GM18951 (cell line): ENCODE results near the gene ADGRV1.
"Not testable (repeated sequence)": the region's sequence is repeated elsewhere in the genome, so short reads cannot be mapped to it uniquely, and the experiment has no call there.

Experiments
- POLR2A ChIP-seq: IDR thresholded peaks from 4 replicates; pipeline ENCODE4 v1.6.1; 2011; ENCODE audit warnings: mild to moderate bottlenecking; ENCODE audit not compliant: insufficient read length, insufficient read depth; ENCODE audit errors: extremely low read depth
- in situ Hi-C: fragments of 300-500 bp; cut with MboI; formaldehyde crosslinking; loops from one replicate; pipeline ENCODE4 v1.12.0; 2022; ENCODE audit warnings: low sequenced_read_pairs, mixed read lengths, inconsistent platforms; ENCODE audit not compliant: unreplicated experiment

The ADGRV1 gene

DNA sequence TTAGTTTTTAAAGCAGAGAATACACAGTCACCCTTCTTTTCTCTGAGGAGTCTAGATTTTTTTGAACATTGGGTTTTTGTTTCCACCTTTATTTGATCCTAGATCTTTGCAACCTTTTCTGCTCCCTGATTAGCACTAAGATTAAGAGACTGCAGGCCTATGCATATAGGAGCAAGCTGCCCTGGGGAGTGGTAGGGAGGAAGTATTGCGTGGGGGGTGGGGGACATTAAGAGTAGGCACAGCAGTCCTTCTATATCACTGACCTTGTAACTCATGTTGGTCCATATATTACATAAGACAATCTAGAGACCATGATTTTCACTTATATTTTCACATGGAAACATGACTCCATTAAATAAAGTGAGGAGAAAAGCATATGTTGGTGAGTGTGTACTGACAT, 149.1 kb downstream of the ADGRV1 start:
- in situ Hi-C loops: no loop called here
- TF ChIP-seq POLR2A: no peak

DNA sequence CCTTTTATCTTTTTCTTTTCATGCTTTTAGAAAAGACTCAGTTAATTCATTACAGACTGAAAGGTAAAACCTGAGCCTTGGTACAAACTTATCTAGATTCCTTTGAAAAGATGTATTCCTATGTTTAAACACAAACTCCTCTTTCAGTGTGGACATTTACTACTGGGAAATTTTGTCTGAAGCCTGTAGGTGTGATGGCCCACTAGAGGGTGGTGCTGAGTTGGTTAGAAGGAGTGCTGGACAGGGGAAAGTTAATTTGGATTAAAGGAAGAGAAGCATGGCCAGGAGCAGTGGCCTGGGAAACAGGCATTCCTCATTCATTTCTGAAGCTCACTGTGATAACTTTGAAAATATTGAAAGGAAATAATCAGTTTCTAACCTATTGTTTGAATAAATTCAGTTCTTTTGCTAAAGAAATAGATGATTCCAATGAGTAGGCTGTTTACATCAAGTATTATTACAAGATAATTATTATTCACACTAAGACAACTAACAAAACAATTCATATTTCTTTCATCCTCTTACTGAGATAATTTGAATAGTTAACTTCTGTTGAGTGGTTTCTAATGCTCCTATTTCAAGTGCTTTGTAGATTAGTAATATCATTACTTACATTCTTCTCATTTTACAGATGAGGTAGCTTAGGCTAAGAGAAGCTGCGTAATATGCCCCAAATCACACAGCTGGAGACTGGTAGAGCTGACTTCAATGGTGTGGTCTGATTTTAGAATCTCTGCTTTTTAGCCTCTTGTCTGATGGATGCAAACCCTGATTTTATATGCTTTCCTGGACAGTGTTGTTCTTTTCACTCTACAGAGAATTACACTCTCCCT, 150.9 kb downstream of the ADGRV1 start:
- in situ Hi-C loops: no loop called here
- TF ChIP-seq POLR2A: no peak

DNA sequence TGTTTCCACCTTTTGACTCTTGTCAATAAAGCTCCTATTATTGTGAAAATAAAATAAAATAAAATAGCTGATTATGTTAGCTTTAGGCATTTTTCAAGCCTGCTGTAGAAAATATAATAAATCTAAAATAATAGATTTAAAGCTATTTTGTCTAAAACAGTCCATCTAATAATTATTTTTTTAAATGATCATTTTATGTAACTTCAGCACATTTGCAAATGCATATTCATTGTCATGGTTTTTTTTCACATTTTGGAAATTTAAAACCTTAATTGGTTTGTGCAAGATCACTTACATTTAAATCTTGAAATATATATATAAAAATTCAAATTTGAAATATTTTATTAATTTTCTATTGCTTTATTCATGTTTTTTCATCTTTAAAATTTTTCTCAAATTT, 159.8 kb downstream of the ADGRV1 start:
- TF ChIP-seq POLR2A: no peak
- in situ Hi-C loops: no loop called here

DNA sequence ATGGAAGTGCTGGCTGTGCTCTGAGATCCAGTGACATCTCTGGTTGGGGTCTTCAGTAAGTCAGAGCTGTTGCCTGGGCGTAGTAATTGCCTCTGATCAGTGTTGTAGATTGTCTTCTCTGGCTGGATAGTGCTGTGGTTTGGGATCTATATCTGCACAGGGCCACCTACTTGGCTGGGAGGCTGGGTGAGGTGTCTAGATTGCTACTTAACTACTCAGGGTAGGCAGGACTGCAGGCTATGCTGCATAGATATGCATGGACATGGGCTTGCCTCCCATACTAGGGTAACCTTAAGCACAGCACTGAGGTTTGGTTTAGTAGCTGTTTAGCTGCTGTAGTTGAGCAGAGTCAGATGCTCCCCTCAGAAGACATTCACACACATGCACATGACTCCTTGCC, 181.0 kb downstream of the ADGRV1 start:
- no peak for TF ChIP-seq POLR2A
- in situ Hi-C loops: no loop called here

DNA sequence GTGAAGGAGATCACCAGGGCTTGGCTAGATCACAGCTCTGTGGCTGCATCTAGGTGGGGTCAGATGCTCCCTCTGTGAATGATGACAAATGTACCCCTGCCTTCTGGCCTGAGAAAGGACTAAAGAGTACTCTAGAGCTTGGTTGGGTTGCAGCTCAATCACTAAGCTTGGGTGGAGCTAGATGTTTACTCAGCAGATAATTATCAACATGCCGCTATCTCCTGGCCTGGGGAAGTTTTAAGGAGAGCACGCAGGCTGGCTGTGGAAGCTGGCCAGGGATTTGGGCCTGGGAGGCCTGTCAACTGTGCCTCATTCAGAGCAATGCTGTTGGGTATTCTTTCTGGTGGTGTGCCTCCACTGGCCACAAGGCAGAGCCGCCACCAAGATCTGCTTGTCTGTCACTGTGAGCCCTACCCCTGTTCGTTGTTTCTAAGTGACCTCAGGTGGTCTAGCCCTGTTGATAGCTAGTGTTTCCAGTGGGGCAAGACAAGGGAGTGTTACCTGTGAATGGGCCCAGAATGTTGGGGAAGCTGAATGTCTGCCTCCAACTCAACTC, 181.7 kb downstream of the ADGRV1 start:
- in situ Hi-C loops: no loop called here
- TF ChIP-seq POLR2A: no peak

DNA sequence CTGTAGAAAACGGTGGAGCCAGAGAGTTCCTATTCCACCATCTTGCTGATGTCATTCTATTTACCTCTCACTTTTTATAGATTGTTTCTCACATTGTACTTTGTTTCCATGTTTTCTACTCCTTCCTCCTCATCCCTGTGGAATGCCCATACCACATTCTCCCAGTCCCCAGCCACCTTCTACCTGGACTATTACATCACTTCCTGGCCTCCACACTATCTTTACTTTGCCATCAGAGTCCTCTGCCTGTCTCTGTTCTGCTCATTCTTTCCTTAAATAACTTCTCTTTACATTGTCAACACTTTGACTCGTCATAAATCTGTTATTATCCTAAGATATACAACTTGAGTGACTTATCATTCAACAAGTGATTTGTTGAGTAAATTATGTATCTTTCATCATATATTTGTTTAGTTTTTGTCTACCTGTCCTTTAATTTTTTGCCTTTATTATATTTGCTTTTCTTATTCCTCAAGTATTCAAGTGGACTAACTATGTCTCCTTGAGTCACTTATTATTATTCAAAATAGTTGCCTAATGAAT, 182.5 kb downstream of the ADGRV1 start:
- in situ Hi-C loops: no loop called here
- no peak for TF ChIP-seq POLR2A

DNA sequence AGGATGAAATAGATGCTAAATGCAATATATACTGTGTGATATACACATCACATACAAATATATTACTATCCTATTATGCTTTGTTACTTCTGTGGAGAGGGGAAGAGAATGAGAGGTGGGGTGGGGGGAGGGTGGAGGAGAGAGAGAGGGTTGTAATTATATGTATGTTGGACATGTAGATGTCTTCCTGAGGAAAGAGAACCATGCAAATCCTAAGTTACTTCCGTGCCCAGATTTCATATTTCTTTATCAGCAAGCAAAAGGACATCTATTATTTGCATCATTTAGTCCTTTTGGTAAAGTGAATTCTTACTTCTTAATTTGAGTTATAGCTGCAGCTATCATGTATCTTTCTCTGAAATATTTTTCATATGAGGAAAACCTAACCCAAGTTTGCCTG, 187.5 kb downstream of the ADGRV1 start:
- TF ChIP-seq POLR2A: no peak
- in situ Hi-C loops: no loop called here

DNA sequence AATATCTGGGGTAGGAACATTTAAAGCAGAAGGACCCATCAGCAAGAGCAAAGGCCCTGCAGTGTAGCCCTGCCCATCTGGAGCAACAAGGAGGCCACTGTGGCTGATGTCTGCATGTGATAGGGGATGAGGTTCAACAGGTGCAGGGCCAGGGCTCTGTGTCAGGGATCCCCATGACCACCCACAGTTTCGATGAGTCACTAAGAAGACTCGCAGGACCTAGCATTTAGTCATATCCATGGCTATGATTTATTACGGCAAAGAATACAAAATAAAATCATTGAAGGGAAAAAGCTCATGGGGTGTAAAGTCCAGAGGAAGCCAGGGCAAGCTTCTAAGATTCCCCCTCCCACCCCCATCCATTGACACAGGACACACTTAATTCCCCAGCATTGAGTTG, 188.6 kb downstream of the ADGRV1 start:
- in situ Hi-C loops: no loop called here
- no peak for TF ChIP-seq POLR2A

DNA sequence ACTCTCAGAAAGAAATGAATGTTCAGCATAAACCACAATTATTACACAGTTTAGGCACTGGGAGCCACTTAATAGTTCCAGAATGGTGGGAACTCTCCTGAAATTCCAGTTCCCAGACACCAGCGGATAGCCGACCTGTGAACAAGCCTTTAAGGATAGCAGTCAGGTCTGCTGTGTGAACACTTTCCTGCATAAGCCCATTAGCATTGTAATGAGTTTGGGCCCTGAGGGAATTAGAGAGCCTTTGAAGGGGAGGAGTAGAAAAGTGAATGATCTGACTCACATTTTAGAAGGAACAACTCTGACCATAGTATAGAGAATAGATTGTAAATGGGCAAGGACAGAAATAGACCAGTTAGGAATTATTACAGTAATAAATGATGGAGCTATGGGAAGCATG, 189.1 kb downstream of the ADGRV1 start:
- in situ Hi-C loops: no loop called here
- no peak for TF ChIP-seq POLR2A

DNA sequence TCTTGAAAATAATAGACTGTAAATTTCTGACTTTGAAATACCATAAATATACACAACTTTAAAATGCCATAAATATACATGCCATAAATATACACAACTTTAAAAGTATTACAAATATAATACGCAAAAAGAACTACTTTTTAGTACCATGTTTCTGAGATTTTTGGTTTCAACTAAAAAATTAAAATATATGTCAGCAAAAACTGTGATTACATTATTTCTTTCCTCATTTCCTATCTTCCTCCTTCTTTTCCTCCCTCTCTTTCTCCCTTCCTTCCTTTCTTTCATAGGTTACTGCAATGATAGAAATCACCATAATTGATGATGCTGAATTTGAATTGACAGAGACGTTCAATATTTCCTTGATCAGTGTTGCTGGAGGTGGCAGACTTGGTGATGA, 200.5 kb downstream of the ADGRV1 start:
- in situ Hi-C loops: no loop called here
- no peak for TF ChIP-seq POLR2A

DNA sequence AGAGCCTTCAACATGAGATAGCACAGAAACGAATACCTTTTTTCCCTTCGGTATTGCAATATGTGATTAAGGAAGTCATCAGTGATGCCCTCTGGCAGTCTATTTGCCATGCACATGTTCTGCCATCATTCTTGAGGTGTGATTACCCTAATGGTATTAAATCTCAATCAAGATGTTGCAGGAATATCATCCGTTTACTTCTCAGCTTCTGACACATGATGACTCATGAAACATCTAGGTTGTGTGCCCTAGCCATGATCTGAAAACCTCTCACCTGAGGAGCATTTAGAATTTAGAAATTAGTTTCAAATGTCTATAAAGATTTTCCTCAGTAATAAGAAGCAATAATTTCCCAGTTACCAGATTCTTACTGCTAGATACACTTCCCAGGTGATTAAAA, 209.1 kb downstream of the ADGRV1 start:
- in situ Hi-C loops: no loop called here
- TF ChIP-seq POLR2A: no peak

DNA sequence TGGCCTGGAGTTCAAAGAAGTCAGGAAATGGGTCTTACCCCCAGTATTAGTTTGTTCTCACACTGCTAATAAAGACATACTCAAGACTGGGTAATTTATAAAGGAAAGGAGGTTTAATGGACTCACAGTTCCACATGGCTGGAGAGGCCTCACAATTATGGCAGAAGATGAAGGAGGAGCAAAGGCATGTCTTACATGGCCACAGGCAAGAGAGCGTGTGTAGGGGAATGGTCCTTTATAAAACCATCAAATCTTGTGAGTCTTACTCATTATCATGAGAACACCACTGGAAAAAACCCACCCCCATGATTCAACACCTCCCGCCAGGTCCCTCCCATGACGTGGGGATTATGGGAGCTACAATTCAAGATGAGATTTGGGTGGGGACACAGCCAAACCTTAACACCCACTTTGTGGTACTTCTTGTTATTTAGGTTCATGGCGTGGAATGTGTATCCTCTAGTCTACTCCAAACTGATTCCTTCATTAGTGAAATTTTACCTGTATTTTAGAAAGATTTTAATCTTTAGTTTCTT, 211.5 kb downstream of the ADGRV1 start:
- in situ Hi-C loops: not testable (repeated sequence)

DNA sequence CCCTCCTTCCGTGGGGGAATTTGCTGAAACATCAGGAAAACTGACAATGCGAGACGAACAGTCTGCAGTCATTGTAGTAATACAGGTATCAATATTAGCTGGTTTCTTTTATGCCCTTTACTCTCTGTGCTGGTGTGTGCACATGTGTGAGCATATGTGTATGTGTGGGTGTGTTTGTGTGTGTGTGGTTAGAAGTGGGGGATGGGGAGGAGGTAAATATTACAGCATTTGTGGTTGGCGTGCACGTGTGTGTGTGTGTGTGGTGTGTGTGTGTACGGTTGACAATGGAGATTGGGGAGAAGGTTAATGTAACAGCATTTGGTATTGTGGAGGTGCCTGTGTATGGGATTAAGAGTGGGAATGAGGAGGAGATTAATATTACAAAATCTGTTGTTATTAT, 219.4 kb downstream of the ADGRV1 start:
- TF ChIP-seq POLR2A: no peak
- in situ Hi-C loops: loop anchor here (25.0 kb wide), 1 partner anchor 341 kb away; no protein-coding TSS in a partner anchor

DNA sequence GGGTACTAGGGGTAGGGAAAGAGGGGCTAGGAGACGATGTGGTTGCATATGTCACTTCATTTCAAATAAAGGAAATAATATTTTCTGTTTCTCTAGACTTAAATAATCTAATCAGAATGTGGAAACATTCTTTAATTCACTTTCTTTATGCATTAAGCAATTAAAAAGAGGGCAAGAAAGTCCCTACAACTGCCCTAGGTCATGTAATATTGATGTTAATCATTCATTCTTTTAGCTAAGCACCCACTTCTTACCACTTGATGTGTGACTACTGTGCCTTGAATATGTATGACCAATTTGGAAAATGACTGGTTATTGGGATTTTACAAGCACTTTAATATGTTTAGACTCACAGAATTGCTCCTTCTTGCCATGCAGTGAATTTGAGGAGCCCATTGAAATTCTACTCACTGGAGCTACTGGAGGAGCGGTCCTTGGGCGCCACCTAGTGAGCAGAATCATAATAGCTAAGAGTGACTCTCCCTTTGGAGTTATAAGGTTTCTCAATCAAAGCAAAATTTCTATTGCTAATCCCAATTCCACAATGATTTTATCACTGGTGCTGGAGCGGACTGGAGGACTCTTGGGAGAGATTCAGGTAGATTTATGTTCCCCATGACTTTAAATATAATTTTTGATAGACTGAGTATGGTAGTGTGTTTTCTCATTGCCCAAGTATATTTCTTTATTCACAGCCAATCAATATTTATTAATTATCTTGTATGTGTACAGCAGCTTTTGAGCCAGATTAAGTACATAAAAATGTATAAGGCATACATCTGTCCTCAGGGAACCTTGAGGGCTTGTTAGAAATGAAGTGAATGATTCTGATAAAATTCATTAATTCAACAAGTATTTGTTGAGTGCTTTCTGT, 225.1 kb downstream of the ADGRV1 start:
- no peak for TF ChIP-seq POLR2A
- in situ Hi-C loops: loop anchor here (10.0 to 25.0 kb wide), 2 partner anchors 89 to 346 kb away; no protein-coding TSS in a partner anchor
